Measurements from ENCODE around the gene ZCCHC4.

The ZCCHC4 gene

DNA sequence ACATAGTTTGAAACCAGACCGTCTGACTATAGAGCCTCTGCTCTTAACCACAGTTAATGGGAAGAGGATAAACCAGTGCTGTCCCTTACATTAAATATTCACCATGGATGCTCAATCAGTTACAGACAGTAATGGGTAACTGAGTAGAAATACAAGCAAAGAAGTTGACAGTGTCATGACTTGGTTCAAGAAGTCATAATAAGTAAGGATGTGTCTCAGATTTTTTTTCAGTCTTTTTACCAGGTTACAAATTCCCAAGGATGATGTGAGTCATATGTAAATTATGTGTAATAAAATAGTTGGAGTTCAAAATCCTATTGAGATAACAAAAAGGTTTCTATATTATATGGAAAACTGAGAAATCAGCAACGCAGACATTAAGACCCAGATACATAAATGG is 31.1 kb downstream of the ZCCHC4 start:
- TF ChIP-seq, protein P1, sequence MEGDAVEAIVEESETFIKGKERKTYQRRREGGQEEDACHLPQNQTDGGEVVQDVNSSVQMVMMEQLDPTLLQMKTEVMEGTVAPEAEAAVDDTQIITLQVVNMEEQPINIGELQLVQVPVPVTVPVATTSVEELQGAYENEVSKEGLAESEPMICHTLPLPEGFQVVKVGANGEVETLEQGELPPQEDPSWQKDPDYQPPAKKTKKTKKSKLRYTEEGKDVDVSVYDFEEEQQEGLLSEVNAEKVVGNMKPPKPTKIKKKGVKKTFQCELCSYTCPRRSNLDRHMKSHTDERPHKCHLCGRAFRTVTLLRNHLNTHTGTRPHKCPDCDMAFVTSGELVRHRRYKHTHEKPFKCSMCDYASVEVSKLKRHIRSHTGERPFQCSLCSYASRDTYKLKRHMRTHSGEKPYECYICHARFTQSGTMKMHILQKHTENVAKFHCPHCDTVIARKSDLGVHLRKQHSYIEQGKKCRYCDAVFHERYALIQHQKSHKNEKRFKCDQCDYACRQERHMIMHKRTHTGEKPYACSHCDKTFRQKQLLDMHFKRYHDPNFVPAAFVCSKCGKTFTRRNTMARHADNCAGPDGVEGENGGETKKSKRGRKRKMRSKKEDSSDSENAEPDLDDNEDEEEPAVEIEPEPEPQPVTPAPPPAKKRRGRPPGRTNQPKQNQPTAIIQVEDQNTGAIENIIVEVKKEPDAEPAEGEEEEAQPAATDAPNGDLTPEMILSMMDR (IDR thresholded peaks at IDR 0.05; ENCODE audit: low read length, missing control alignments) = no peak
- peak; percentile 5 for DNase-seq (ENCODE audit: low read depth)
- H3K4me3 ChIP-seq (replicated peaks; ENCODE audit: low read depth, low read length) = no peak overlapping the region

DNA sequence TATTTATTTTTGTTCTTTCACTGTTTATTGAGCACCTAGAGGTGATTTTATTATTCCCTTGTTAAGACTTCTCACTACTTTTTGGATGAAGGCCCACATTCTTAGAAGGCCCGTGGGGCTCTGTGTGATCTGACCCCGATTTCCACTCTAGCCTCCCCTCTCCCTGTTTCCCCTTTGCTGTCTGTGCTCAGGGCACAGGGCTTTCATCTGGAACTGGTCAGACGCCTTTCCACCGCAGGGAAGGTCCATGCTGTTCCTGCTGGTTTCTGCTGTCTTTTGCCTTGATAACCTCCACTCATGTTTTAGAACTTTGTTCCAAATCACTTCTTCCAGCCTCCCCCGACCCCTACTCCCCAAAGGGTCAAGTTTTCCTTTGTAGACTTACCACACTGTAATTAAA is 33.2 kb downstream of the ZCCHC4 start:
- no peak for DNase-seq (ENCODE audit: low read depth)
- TF ChIP-seq, protein P1 (IDR thresholded peaks at IDR 0.05; ENCODE audit: low read length, missing control alignments) = no peak
- no peak overlapping the region for H3K4me3 ChIP-seq (replicated peaks; ENCODE audit: low read depth, low read length)

DNA sequence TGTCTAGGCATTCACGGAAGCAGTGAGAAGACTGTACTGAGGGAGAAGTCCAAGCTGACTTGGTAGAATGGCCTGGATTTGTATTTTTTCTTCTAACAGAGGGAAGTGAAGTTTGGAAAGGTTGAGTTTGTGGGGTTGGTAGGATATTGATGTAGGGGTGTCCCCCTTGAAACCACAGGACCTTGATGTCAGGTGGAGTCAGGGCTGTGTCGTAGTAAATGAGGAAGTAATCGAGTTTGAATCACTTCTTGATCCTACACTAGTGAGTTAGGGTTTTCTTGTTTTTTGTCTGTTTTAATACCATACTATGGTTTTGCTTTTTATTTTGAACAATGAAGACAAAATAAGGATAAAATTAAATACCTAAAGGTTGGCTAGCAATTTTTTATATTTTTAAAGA is 34.3 kb downstream of the ZCCHC4 start:
- no peak overlapping the region for H3K4me3 ChIP-seq (replicated peaks; ENCODE audit: low read depth, low read length)
- no peak for DNase-seq (ENCODE audit: low read depth)
- TF ChIP-seq, protein P1 (IDR thresholded peaks at IDR 0.05; ENCODE audit: low read length, missing control alignments) = no peak

DNA sequence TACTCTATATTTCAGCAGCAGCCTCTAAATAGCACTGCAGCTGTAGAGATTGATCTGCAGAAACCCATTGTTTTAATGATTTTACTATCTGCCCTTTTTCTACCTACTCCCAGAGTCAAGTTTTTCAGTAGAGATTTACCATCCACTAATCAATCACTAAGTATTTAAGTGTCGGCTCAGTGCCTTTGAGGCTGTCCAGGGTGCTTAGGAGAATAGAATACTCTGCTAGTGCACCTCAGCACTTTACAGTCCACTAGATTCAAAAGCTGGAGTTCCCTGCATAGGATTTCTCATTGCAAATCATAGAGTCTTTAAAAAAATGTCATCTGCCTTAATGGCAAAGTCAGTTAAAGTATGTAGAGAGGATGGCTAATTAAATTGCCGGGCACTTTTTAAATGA is 34.9 kb downstream of the ZCCHC4 start:
- H3K4me3 ChIP-seq (replicated peaks; ENCODE audit: low read depth, low read length) = no peak overlapping the region
- no peak for DNase-seq (ENCODE audit: low read depth)
- TF ChIP-seq, protein P1 (IDR thresholded peaks at IDR 0.05; ENCODE audit: low read length, missing control alignments) = no peak

DNA sequence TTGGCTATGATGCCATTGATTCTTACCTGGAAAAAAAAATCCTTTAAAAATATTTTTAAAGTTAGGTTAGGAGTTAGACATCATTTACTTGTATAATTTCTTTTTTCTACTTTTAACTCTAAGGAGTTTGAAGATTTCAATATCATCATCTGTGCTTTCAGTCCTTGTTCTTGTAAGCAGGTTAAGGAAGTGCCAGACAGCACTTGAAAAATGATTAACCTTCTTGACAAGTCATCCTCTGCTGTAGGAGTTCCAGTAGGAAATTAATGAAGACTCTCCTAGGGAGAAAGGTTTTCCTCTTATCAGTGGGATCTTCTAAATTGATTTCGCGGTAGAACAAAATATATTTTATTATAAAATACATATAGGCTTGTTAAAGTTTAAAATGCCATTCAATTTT is 35.4 kb downstream of the ZCCHC4 start:
- no peak for DNase-seq (ENCODE audit: low read depth)
- no peak overlapping the region for H3K4me3 ChIP-seq (replicated peaks; ENCODE audit: low read depth, low read length)
- TF ChIP-seq, protein P1 (IDR thresholded peaks at IDR 0.05; ENCODE audit: low read length, missing control alignments) = no peak

DNA sequence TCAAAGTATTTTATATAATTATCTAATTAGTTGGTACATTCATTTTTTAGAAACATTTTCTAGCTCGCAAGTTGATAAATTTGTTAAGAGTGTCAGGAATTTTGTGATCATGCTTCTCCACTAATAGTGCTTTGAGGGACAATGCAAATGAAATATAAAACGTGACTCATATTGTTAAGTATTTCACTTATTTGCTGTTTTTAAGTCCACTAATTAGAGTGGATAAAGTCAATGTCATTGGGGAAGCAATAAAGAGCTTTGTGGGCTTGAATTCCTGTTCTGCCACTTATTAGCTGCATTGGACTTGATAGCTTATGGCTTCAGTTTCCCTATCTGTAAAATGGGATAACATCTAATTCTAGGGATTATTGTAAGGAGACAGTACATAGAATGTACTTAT is 38.0 kb downstream of the ZCCHC4 start:
- TF ChIP-seq, protein P1 (IDR thresholded peaks at IDR 0.05; ENCODE audit: low read length, missing control alignments) = no peak
- DNase-seq (ENCODE audit: low read depth) = no peak
- H3K4me3 ChIP-seq (replicated peaks; ENCODE audit: low read depth, low read length) = no peak overlapping the region

DNA sequence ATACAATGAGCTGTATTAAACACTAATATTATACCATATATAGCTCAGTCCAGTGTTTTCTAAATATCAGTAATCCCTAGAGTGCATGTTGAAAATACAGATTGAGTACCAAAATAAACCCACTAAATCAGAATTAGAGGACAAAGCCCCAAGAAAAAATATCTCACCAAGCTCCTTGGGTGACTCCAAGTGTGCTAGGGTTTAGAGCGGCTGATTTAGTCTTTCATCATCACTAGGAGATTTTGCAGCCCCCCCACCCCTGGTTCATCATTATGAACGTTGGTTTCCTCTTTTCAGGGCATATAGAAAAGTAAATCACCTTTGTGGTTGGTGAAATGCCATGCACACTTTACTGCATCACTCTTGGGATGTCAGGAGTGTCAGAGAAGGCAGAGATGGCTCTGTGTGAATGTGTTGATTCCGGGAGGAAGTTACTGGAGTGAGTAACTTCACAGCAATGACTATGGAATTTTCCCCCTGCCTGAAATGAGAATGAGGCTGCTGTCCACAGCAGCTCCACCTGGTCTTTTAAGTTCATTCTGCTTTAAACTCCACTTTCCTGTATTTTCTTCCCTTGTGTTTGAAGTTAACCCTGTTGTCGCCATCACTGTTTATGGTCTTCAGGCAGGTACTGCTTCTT is 39.3 kb downstream of the ZCCHC4 start:
- no peak overlapping the region for H3K4me3 ChIP-seq (replicated peaks; ENCODE audit: low read depth, low read length)
- TF ChIP-seq, protein P1 (IDR thresholded peaks at IDR 0.05; ENCODE audit: low read length, missing control alignments) = no peak
- peak; percentile 54 for DNase-seq (ENCODE audit: low read depth)
